ENCODE measurements around the gene PRKAR2A.

DNA sequence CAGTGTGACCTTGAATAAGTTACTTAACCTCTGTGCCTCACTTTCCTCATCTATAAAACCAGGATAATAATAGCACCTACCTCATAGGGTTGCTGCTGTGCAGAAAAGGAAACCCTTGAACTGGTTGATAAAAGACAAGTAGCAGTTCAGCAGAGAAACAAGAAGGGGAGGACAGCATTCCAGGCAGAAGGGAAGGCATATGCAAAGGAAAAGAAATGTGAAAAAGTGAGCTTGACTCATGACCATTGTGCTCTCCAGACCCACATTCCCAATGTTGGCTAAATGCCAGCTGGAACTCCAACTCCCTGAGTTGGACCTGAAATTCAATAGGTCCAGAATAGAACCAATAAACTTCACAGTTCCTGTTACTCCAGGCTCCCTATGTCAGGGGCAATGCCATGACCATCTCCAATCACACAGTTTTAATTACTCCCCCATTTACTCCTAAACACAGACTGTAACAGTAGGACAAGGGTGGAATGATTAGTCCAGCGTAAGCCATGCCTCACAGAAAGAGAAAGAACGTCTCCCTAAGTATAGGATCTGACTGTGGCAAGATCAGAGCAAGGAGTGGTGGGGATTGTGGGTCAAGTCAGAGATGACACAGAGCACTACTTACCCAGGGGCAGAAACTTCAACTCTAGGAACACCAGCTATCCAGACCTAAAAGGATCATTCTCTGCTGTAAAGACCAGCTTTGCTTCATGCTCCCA is 26.9 kb downstream of the PRKAR2A start:
- TF ChIP-seq, protein P1, sequence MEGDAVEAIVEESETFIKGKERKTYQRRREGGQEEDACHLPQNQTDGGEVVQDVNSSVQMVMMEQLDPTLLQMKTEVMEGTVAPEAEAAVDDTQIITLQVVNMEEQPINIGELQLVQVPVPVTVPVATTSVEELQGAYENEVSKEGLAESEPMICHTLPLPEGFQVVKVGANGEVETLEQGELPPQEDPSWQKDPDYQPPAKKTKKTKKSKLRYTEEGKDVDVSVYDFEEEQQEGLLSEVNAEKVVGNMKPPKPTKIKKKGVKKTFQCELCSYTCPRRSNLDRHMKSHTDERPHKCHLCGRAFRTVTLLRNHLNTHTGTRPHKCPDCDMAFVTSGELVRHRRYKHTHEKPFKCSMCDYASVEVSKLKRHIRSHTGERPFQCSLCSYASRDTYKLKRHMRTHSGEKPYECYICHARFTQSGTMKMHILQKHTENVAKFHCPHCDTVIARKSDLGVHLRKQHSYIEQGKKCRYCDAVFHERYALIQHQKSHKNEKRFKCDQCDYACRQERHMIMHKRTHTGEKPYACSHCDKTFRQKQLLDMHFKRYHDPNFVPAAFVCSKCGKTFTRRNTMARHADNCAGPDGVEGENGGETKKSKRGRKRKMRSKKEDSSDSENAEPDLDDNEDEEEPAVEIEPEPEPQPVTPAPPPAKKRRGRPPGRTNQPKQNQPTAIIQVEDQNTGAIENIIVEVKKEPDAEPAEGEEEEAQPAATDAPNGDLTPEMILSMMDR (conservative IDR thresholded peaks at IDR 0.05 in 1 of 2, IDR thresholded peaks at IDR 0.05 in 1 of 2; ENCODE audit: extremely low read depth in 1 of 2, insufficient read depth in 1 of 2, low read depth in 1 of 2, low read length in 2 of 2) = no peak
- TF ChIP-seq EZH2 (IDR thresholded peaks at IDR 0.05; ENCODE audit: borderline replicate concordance, low read length) = no peak

Measured in mammary epithelial cell (primary cell).